ENCODE measurements around the gene RAB1A.

DNA sequence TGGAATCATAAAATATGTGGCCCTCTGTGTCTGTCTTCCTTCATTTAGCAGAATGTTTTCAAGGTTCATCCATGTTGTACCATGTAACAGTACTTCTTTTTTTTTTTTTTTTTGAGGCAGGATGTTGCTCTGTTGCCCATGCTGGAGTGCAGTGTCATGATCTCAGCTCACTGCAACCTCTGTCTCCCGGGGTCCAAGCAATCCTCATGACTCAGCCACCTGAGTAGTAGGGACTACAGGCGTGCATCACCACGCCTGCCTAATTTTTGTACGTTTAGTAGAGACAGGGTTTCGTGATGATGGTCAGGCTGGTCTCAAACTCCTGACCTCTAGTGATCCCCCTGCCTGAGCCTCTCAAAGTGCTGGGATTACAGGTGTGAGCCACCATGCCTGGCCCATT is 31.2 kb downstream of the RAB1A start:
- TF ChIP-seq RAD21 (IDR thresholded peaks at IDR 0.05; ENCODE audit: insufficient read depth, low read depth, low read length) (no peak), MYC (IDR thresholded peaks at IDR 0.05; ENCODE audit: insufficient read depth, insufficient read length, insufficient replicate concordance, low read length, severe bottlenecking) (no peak), PML (IDR thresholded peaks at IDR 0.05; ENCODE audit: low read length) (no peak), SUZ12 (IDR thresholded peaks at IDR 0.05; ENCODE audit: unreplicated experiment) (no peak), NR2F1 (conservative IDR thresholded peaks at IDR 0.05) (no peak)

Measured in GM12878 (cell line).